ENCODE results near the gene PACSIN3.

PACSIN3 gene

GRCh38 chr11:47181271-47181670 lies 5.0 kb downstream of the PACSIN3 start:
- H3K4me3 ChIP-seq (replicated peaks in 1 of 2; ENCODE audit: low read depth in 2 of 2, low read length in 2 of 2) = no peak overlapping the region
- no peak for DNase-seq (ENCODE audit: low read depth in 2 of 2)
- TF ChIP-seq CTCF (IDR thresholded peaks at IDR 0.05; ENCODE audit: low read depth, low read length) = no peak

GRCh38 chr11:47180006-47180787 lies 6.0 kb downstream of the PACSIN3 start:
- no peak overlapping the region for H3K4me3 ChIP-seq (replicated peaks in 1 of 2; ENCODE audit: low read depth in 2 of 2, low read length in 2 of 2)
- no peak for TF ChIP-seq CTCF (IDR thresholded peaks at IDR 0.05; ENCODE audit: low read depth, low read length)
- DNase-seq (ENCODE audit: low read depth in 2 of 2) = no peak

- H3K4me3 ChIP-seq (replicated peaks in 1 of 2; ENCODE audit: low read depth in 2 of 2, low read length in 2 of 2) = no peak overlapping the region
- TF ChIP-seq CTCF (IDR thresholded peaks at IDR 0.05; ENCODE audit: low read depth, low read length) = peak; percentile 78
- peak; percentile 53 to 56 for DNase-seq (ENCODE audit: low read depth in 2 of 2)
Observed at GRCh38 chr11:47179655-47179991, 6.6 kb downstream of the PACSIN3 start.

- TF ChIP-seq CTCF (IDR thresholded peaks at IDR 0.05; ENCODE audit: low read depth, low read length) = no peak
- no peak overlapping the region for H3K4me3 ChIP-seq (replicated peaks in 1 of 2; ENCODE audit: low read depth in 2 of 2, low read length in 2 of 2)
- no peak for DNase-seq (ENCODE audit: low read depth in 2 of 2)
Observed at GRCh38 chr11:47178737-47179654, 7.2 kb downstream of the PACSIN3 start.

- no peak overlapping the region for H3K4me3 ChIP-seq (replicated peaks in 1 of 2; ENCODE audit: low read depth in 2 of 2, low read length in 2 of 2)
- TF ChIP-seq CTCF (IDR thresholded peaks at IDR 0.05; ENCODE audit: low read depth, low read length) = no peak
- DNase-seq (ENCODE audit: low read depth in 2 of 2) = no peak
Observed at GRCh38 chr11:47178316-47178715, 7.9 kb downstream of the PACSIN3 start.

- no peak for TF ChIP-seq CTCF (IDR thresholded peaks at IDR 0.05; ENCODE audit: low read depth, low read length)
- DNase-seq (ENCODE audit: low read depth in 2 of 2) = no peak
- no peak overlapping the region for H3K4me3 ChIP-seq (replicated peaks in 1 of 2; ENCODE audit: low read depth in 2 of 2, low read length in 2 of 2)
Observed at GRCh38 chr11:47177846-47178245, 8.4 kb downstream of the PACSIN3 start.

All from cardiac fibroblast (primary cell).